C4-2B (cell line): ENCODE measurements around the gene ARHGEF19.

Source experiments
- CTCF ChIP-seq: fragments of 450-650 bp; conservative IDR thresholded peaks from 2 replicates; pipeline ENCODE4 v1.5.1; 2017; ENCODE audit warnings: mild to moderate bottlenecking
- ZFX ChIP-seq: fragments of 450-650 bp; IDR thresholded peaks from 2 replicates; pipeline ENCODE4 v1.6.1; 2017

- TF ChIP-seq CTCF (no peak), ZFX (no peak)
These were observed 30.8 kb upstream of the ARHGEF19 start for GRCh38 chr1:16243215-16243610.
